ENCODE data around the gene BTBD18. TPM values are rescaled to one million over a fixed set of nuclear protein-coding genes. Genes with fewer than 3 reads are reported as not detected.

The BTBD18 gene
- total RNA-seq, 4 donors from 2014 or later, result not detected

DNA sequence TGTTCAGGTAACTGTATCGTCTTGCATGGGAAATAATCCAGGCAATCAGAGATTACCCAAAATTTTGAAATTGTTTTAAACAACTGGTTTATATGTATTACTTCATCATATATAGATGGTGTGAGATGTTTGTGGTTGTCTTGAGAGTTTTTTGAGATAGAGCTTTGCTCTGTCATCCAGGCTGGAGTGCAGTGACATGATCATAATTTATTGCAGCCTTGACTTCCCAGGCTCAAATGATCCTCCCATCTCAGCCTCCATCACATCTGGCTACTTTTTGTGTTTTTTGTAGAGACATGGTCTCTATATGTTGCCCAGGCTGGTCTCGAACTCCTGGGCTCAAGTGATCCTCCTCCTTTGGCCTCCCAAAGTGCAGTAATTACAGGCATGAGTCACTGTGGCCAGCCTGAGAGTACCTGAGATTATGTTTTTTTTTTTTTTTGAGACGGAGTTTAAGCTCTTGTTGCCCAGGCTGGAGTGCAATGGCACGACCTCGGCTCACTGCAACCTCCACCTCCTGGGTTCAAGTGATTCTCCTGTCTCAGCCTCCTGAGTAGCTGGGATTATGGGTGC is 21.5 kb upstream of the BTBD18 start:
- TF ChIP-seq, protein P1, sequence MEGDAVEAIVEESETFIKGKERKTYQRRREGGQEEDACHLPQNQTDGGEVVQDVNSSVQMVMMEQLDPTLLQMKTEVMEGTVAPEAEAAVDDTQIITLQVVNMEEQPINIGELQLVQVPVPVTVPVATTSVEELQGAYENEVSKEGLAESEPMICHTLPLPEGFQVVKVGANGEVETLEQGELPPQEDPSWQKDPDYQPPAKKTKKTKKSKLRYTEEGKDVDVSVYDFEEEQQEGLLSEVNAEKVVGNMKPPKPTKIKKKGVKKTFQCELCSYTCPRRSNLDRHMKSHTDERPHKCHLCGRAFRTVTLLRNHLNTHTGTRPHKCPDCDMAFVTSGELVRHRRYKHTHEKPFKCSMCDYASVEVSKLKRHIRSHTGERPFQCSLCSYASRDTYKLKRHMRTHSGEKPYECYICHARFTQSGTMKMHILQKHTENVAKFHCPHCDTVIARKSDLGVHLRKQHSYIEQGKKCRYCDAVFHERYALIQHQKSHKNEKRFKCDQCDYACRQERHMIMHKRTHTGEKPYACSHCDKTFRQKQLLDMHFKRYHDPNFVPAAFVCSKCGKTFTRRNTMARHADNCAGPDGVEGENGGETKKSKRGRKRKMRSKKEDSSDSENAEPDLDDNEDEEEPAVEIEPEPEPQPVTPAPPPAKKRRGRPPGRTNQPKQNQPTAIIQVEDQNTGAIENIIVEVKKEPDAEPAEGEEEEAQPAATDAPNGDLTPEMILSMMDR (IDR thresholded peaks at IDR 0.05; ENCODE audit: low read depth), result no peak

DNA sequence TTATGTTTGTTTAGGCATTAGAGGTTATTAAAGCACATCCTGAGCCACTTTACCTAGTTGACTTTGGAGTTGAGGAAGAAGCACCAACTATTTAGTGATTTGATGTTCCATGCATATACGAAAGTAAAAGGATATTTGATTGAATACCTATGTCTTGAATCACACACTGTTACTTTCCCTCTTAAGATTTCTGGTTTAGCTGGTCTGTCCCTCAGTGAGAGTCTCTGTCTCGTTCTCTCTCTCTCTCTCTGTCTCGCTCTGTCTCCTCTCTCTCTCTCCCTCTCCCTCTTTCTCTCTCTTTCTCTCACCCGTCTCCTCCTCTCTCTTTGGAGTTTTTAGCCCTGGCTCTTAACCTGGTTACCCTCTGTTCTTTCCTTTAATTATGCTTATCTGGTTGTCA is 20.9 kb upstream of the BTBD18 start:
- TF ChIP-seq, protein P1 (IDR thresholded peaks at IDR 0.05; ENCODE audit: low read depth), result no peak

- TF ChIP-seq, protein P1 (IDR thresholded peaks at IDR 0.05; ENCODE audit: low read depth), result no peak
Observed at GRCh38 chr11:57771365-57771764, 19.7 kb upstream of the BTBD18 start.

DNA sequence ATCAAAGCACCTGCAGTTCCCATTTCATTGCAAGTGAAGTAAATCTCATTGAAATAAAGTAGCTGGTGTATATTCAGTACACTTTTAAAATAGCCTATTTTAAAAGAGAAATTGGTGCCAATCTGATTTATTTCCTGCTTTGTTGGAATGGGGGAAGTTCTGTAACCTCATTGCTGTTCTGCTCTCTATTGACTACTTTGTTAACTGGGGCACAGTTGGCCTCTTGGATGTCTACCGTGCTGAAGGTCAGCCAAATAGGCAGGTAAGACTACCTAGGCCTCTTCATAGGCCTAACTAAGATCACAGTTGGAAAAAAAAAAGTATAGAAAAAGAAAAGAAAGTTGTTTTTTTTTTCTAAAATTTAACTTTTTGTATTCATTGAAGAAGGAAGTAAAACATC is 19.2 kb upstream of the BTBD18 start:
- TF ChIP-seq, protein P1 (IDR thresholded peaks at IDR 0.05; ENCODE audit: low read depth), result no peak

- TF ChIP-seq, protein P1 (IDR thresholded peaks at IDR 0.05; ENCODE audit: low read depth), result no peak
Observed at GRCh38 chr11:57764972-57765371, 13.4 kb upstream of the BTBD18 start.

DNA sequence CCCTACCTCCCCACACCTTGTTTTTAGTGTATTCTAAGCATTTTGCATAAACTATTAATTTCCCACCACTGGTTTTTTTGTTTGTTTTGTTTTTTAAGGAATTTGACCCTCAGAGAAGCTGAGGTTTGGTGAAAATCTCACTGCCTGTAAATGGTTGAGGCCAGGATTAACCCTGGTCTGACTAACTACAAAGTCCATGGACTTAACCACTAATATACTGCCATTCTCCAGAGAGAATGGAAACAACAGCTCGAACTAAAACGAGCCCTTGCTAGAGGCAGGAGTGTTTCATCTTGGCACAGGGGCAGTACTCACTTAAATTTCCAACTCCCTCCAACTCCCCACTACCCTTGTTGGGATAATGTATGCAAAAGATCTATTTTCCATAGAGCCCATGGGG is 12.9 kb upstream of the BTBD18 start:
- TF ChIP-seq, protein P1 (IDR thresholded peaks at IDR 0.05; ENCODE audit: low read depth), result no peak

- TF ChIP-seq, protein P1 (IDR thresholded peaks at IDR 0.05; ENCODE audit: low read depth), result no peak
Observed at GRCh38 chr11:57764021-57764420, 12.4 kb upstream of the BTBD18 start.
